ENCODE results near the gene BRD1.

BRD1 gene

DNA sequence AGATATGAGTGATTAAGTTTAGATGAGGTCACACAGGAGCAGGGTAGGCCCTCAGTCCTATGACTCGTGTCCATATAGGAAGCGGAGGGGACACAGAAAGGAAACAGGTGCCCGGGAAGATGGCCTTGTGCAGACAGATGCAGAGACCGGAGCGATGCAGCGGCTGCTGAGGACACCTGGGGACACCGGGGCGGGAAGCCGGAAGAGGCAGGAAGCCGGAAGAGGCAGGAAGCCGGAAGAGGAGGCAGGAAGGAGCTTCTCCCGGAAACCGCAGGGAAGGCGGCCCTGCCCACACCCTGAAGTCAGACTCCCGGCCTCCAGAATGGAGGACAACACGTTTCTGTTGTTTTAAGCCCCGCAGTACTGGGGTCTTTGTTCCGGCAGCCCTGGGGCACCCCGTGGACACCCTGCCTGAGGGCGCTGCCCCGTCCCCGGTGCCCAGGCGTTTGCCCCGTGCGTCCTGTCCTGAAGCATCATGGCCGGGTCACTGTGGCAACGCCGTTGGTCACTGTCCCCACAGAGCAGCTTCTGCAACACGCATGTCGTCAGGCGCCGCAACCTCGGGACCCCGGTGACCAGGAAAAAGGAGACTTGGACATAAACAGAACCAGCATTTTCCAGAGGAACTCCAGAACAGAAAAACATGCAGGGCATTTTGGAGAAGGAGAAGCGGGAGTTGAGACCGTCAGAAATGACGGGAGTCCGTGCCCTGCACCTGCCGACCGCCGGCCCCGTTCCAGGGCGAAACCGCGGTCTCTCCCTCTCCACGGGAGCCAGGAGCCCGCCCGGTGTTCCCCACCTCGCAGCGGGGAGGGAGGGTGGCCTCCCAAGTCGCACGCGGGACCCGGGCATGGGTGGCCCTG, 103.4 kb downstream of the BRD1 start:
- no peak overlapping the region for H3K9ac ChIP-seq

DNA sequence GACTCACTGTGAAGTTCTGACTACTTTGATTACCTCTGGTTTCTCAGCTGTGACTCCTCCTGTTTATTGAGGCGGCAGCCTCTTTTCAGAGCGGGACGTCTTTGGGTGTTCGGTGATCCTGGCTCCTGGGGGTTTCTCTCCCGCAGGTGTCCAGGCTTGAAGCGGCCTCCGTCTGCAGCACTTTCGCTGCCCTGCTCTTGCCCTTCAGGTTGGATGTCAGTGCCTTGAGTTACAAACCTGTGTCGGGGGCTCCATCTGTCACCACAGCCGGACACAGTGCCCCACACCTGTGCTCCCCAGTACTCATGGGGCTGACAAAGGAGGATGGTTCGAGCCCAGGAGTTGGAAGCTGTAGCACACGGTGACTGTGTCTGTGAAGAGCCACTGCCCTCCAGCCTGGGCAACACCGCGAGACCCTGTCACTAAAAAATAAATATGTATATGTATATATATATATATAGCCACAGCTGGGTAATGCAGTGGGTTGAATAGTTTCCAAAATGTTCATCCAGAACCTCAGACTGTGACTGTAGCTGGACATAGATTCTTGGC, 104.1 kb downstream of the BRD1 start:
- H3K4me2 ChIP-seq, result no peak overlapping the region
- TF ChIP-seq, protein P1, sequence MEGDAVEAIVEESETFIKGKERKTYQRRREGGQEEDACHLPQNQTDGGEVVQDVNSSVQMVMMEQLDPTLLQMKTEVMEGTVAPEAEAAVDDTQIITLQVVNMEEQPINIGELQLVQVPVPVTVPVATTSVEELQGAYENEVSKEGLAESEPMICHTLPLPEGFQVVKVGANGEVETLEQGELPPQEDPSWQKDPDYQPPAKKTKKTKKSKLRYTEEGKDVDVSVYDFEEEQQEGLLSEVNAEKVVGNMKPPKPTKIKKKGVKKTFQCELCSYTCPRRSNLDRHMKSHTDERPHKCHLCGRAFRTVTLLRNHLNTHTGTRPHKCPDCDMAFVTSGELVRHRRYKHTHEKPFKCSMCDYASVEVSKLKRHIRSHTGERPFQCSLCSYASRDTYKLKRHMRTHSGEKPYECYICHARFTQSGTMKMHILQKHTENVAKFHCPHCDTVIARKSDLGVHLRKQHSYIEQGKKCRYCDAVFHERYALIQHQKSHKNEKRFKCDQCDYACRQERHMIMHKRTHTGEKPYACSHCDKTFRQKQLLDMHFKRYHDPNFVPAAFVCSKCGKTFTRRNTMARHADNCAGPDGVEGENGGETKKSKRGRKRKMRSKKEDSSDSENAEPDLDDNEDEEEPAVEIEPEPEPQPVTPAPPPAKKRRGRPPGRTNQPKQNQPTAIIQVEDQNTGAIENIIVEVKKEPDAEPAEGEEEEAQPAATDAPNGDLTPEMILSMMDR (conservative IDR thresholded peaks at IDR 0.05; ENCODE audit: low read depth, low read length), result no peak
- no peaks in the 10 kb centered on the region for H3K79me2 ChIP-seq (ENCODE audit: insufficient read depth, low read depth)
- no peak overlapping the region for H2AFZ ChIP-seq (ENCODE audit: low read depth)
- H3K4me1 ChIP-seq (ENCODE audit: low read depth, poor library complexity, severe bottlenecking), result no peaks in the 10 kb centered on the region
- no peak overlapping the region for H3K9ac ChIP-seq
- H3K36me3 ChIP-seq (ENCODE audit: insufficient read depth), result no peaks in the 10 kb centered on the region
- peaks cover 38% of the 10 kb centered on the region for H3K27me3 ChIP-seq (ENCODE audit: insufficient read depth, low read depth)
- no peak overlapping the region for H3K4me3 ChIP-seq (IDR thresholded peaks at IDR 0.05; ENCODE audit: insufficient read depth, low read depth, low read length)
- no peaks in the 10 kb centered on the region for H4K20me1 ChIP-seq (ENCODE audit: insufficient read depth)
- H3K27ac ChIP-seq, result no peak overlapping the region

More for the DNA sequence above, 103.4 kb downstream of the BRD1 start:
- Histone ChIP-seq H3K79me2 (ENCODE audit: insufficient read depth, low read depth) (no peaks in the 10 kb centered on the region), H4K20me1 (ENCODE audit: insufficient read depth) (no peaks in the 10 kb centered on the region), H3K4me3 (IDR thresholded peaks at IDR 0.05; ENCODE audit: insufficient read depth, low read depth, low read length) (no peak overlapping the region), H3K36me3 (ENCODE audit: insufficient read depth) (no peaks in the 10 kb centered on the region), H3K27me3 (ENCODE audit: insufficient read depth, low read depth) (peaks cover 44% of the 10 kb centered on the region), H3K4me1 (ENCODE audit: low read depth, poor library complexity, severe bottlenecking) (no peaks in the 10 kb centered on the region), H3K27ac (no peak overlapping the region), H2AFZ (ENCODE audit: low read depth) (no peak overlapping the region), H3K4me2 (no peak overlapping the region)
- TF ChIP-seq, protein P1 (conservative IDR thresholded peaks at IDR 0.05; ENCODE audit: low read depth, low read length), result no peak
